Measurements from ENCODE around the gene HACD2.

HACD2 gene

DNA sequence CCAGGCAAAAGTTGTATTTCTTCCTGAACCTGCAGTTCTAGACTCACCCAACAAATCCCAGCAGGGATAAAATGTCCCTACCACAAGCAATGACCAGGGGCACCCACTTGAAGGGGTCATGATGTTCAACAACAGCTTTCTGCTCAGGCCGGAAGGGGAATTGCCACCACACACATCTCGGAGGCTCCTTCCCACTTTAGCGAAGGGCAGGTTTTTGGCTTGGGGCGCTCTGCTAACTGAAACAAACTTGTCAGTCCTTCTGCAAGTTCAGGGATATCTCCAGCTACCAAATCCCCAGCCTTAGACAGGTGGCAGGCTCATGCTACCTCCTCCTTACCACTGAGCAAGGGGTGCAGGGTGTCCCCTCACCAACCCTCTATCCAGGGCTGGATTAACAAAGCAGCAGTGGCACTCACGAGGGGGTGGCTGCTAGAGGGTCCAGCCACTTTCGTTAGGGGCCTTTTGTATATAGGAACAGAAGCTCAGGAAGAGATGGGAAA lies 138.2 kb downstream of the HACD2 start:
- Histone ChIP-seq H3K4me3 (ENCODE audit: low read length) (no peak overlapping the region), H3K36me3 (ENCODE audit: control insufficient read depth, insufficient read depth, low read length) (no peaks in the 10 kb centered on the region), H3K27me3 (ENCODE audit: control insufficient read depth, insufficient read depth, low read length) (peaks cover 44% of the 10 kb centered on the region), H3K9ac (ENCODE audit: low read length) (no peak overlapping the region), H3K4me1 (ENCODE audit: control insufficient read depth, insufficient read depth, low read length) (no peaks in the 10 kb centered on the region), H3K9me3 (ENCODE audit: control insufficient read depth, low read length) (no peaks in the 10 kb centered on the region)

DNA sequence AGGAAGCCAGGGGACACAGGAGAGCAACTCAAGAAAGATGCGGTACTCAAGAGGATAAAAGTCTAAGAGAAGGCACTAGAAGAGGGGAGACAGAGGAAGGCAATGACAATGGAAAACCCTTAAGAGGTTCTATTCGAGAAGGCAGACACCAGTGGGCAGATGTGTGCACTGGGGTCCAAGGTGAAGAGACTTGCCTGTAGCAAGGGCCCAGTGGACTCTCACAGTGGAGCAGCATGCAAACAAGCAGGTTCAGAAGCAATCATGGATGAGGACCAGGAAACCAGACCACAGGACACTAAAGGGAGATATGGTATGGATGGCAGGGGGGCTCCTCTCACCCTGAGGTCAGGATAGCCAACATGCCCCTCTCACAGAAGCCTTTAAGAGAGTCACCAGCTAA lies 138.6 kb downstream of the HACD2 start:
- Histone ChIP-seq H3K36me3 (ENCODE audit: control insufficient read depth, insufficient read depth, low read length) (no peaks in the 10 kb centered on the region), H3K9ac (ENCODE audit: low read length) (no peak overlapping the region), H3K27me3 (ENCODE audit: control insufficient read depth, insufficient read depth, low read length) (peaks cover 44% of the 10 kb centered on the region), H3K9me3 (ENCODE audit: control insufficient read depth, low read length) (no peaks in the 10 kb centered on the region), H3K4me1 (ENCODE audit: control insufficient read depth, insufficient read depth, low read length) (no peaks in the 10 kb centered on the region), H3K4me3 (ENCODE audit: low read length) (no peak overlapping the region)

DNA sequence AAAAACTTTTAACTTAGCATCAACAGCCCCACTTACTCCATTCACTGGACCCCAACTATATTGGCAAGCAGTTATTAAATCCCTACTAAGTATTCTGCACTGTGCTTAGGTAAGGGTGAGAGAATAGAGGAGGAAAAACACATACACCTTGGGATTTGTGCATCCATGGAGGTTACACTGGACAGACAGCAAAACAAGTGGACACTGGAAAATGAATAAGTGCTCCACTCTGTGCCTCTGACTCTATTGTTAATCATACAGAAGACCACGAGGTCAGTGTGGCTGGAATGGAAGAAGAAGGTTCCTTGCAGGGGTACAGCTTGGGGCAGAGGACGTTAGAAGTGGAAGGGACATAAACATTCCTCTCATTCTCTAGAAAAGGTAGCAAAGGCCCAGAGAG lies 139.2 kb downstream of the HACD2 start:
- no peak overlapping the region for H3K4me3 ChIP-seq (ENCODE audit: low read length)
- no peaks in the 10 kb centered on the region for H3K36me3 ChIP-seq (ENCODE audit: control insufficient read depth, insufficient read depth, low read length)
- peaks cover 41% of the 10 kb centered on the region for H3K27me3 ChIP-seq (ENCODE audit: control insufficient read depth, insufficient read depth, low read length)
- no peak overlapping the region for H3K9ac ChIP-seq (ENCODE audit: low read length)
- no peaks in the 10 kb centered on the region for H3K9me3 ChIP-seq (ENCODE audit: control insufficient read depth, low read length)
- no peaks in the 10 kb centered on the region for H3K4me1 ChIP-seq (ENCODE audit: control insufficient read depth, insufficient read depth, low read length)

DNA sequence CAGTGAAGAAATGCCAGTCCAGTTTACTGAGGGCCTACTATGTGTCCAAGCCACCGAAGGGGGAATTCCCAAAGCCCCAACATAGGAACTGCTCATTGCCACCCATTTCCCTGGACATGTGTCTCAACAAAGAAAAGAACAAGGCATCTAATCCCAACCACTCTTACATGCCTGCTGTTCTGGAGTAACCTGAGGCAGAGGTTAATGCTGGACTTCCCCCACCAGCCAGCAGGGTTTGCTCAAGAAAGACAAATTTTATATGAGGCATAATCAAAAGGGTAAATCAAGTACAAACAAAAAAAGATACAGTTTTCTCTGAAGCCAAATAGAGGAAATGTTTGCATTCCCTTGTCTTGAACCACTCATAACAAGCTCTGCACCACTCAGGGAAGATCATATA lies 140.1 kb downstream of the HACD2 start:
- H3K27me3 ChIP-seq (ENCODE audit: control insufficient read depth, insufficient read depth, low read length): peaks cover 32% of the 10 kb centered on the region
- H3K9me3 ChIP-seq (ENCODE audit: control insufficient read depth, low read length): no peaks in the 10 kb centered on the region
- H3K9ac ChIP-seq (ENCODE audit: low read length): no peak overlapping the region
- H3K36me3 ChIP-seq (ENCODE audit: control insufficient read depth, insufficient read depth, low read length): no peaks in the 10 kb centered on the region
- no peak overlapping the region for H3K4me3 ChIP-seq (ENCODE audit: low read length)
- no peaks in the 10 kb centered on the region for H3K4me1 ChIP-seq (ENCODE audit: control insufficient read depth, insufficient read depth, low read length)

DNA sequence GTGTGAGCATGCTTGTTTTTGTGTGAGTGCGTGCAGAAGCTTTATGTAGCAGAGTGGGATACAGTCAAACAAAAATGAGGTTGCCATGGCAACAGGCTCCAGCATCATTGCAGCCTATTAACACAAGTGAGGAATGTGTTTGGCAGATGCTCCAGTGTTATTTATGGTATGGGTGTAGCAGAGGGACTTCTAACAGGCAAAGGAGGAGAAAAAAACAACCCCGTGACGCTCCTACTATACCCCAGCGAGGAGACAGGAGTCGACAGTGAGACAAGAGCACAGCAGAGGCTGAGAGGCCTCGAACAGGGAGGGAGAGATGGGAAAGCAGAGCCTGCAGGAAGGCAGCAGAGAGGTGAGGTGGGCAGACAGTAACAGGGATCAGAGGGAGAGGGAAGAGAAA lies 140.8 kb downstream of the HACD2 start:
- no peaks in the 10 kb centered on the region for H3K4me1 ChIP-seq (ENCODE audit: control insufficient read depth, insufficient read depth, low read length)
- peaks cover 26% of the 10 kb centered on the region for H3K27me3 ChIP-seq (ENCODE audit: control insufficient read depth, insufficient read depth, low read length)
- no peaks in the 10 kb centered on the region for H3K9me3 ChIP-seq (ENCODE audit: control insufficient read depth, low read length)
- no peak overlapping the region for H3K4me3 ChIP-seq (ENCODE audit: low read length)
- H3K9ac ChIP-seq (ENCODE audit: low read length): no peak overlapping the region
- H3K36me3 ChIP-seq (ENCODE audit: control insufficient read depth, insufficient read depth, low read length): no peaks in the 10 kb centered on the region

DNA sequence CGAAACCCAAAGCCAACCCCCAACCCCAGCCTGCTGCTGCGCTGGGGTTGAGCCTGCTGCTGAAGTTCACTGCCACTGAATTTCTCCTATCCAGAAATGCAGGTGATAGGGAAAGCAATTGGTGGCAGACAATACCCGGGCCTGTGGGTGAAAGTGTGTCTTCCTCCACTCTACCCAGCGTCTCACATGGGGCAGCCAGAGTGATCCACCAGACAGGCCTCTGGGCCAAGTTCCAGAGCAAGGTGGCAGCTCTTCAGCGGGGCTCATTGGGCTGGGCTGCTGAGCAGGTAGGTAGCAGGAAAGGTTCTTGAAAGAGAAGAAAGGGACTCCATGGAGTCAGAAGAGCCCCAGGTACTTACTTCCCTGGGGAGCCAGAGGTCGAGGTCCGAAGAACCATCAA lies 141.9 kb downstream of the HACD2 start:
- Histone ChIP-seq H3K27me3 (ENCODE audit: control insufficient read depth, insufficient read depth, low read length) (peaks cover 17% of the 10 kb centered on the region), H3K36me3 (ENCODE audit: control insufficient read depth, insufficient read depth, low read length) (no peaks in the 10 kb centered on the region), H3K9ac (ENCODE audit: low read length) (no peak overlapping the region), H3K4me1 (ENCODE audit: control insufficient read depth, insufficient read depth, low read length) (no peaks in the 10 kb centered on the region), H3K9me3 (ENCODE audit: control insufficient read depth, low read length) (no peaks in the 10 kb centered on the region), H3K4me3 (ENCODE audit: low read length) (no peak overlapping the region)

DNA sequence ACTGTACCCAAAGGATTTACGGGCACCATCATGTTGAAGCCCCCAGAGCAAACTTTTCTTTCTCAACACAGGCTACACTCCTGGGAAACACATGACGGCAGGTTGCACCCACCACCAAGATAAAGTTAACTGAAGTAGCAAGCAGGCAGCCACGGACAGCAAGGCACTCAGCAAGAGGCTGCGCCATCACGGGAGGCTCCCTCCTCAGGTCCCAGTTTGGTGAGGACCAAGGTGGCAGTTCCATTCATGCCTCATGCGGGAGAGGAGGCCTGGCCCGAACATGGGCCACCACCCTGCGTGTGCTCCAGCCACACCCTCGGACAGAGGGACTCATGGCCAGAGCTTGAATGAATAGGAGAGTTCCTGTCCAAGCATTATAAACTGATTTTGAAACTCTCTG lies 142.7 kb downstream of the HACD2 start:
- H3K36me3 ChIP-seq (ENCODE audit: control insufficient read depth, insufficient read depth, low read length): no peaks in the 10 kb centered on the region
- no peak overlapping the region for H3K4me3 ChIP-seq (ENCODE audit: low read length)
- no peaks in the 10 kb centered on the region for H3K9me3 ChIP-seq (ENCODE audit: control insufficient read depth, low read length)
- H3K9ac ChIP-seq (ENCODE audit: low read length): no peak overlapping the region
- H3K27me3 ChIP-seq (ENCODE audit: control insufficient read depth, insufficient read depth, low read length): peaks cover 11% of the 10 kb centered on the region
- no peaks in the 10 kb centered on the region for H3K4me1 ChIP-seq (ENCODE audit: control insufficient read depth, insufficient read depth, low read length)

Data from mucosa of stomach (tissue), 1 donor.